H9 (cell line): ENCODE data around the gene TMEM182. TPM values are rescaled to one million over a fixed set of nuclear protein-coding genes. Genes with fewer than 3 reads are reported as not detected.

Experiments
- DNase-seq: peaks from one replicate; pipeline ENCODE4 v3.0.0-alpha.2; 2017
- H2AFZ ChIP-seq: one replicate; pipeline ENCODE4 v1.6.1; 2013; ENCODE audit warnings: mild to moderate bottlenecking, low read length, control low read depth, moderate library complexity
- H2AK5ac ChIP-seq: 2 replicates; pipeline ENCODE4 v1.6.1; 2013; ENCODE audit warnings: low read length, control low read depth, mixed read lengths; ENCODE audit not compliant: insufficient read length
- H2BK120ac ChIP-seq: one replicate; pipeline ENCODE4 v1.6.1; 2013; ENCODE audit warnings: low read depth, mild to moderate bottlenecking, low read length, control low read depth, inconsistent platforms; ENCODE audit not compliant: poor library complexity, severe bottlenecking
- H2BK12ac ChIP-seq: 2 replicates; pipeline ENCODE4 v1.6.1; 2013; ENCODE audit warnings: low read length, control low read depth, mixed read lengths, low read depth; ENCODE audit not compliant: insufficient read length
- H2BK15ac ChIP-seq: 2 replicates; pipeline ENCODE4 v1.6.1; 2013; ENCODE audit warnings: low read depth, low read length, control low read depth
- H2BK20ac ChIP-seq: one replicate; pipeline ENCODE4 v1.6.1; 2013; ENCODE audit warnings: low read depth, mild to moderate bottlenecking, low read length, control low read depth, inconsistent platforms; ENCODE audit not compliant: poor library complexity, severe bottlenecking
- H2BK5ac ChIP-seq: 2 replicates; pipeline ENCODE4 v1.6.1; 2013; ENCODE audit warnings: low read length, control low read depth, mixed read lengths; ENCODE audit not compliant: insufficient read length
- H3K14ac ChIP-seq: 2 replicates; pipeline ENCODE4 v1.6.1; 2013; ENCODE audit warnings: low read length, control low read depth; ENCODE audit not compliant: insufficient read depth
- H3K18ac ChIP-seq: 2 replicates; pipeline ENCODE4 v1.6.1; 2013; ENCODE audit warnings: low read depth, mild to moderate bottlenecking, mixed read lengths, low read length, control low read depth; ENCODE audit not compliant: insufficient read length
- H3K23ac ChIP-seq: 2 replicates; pipeline ENCODE4 v1.6.1; 2013; ENCODE audit warnings: low read length, control low read depth, mixed read lengths, low read depth; ENCODE audit not compliant: insufficient read length
- H3K23me2 ChIP-seq: 2 replicates; pipeline ENCODE4 v1.6.1; 2013; ENCODE audit warnings: low read depth, mild to moderate bottlenecking, mixed read lengths, low read length, control low read depth; ENCODE audit not compliant: insufficient read length, poor library complexity, severe bottlenecking
- H3K27ac ChIP-seq: 2 replicates; pipeline ENCODE4 v1.5.1; 2013; ENCODE audit warnings: low read length, control low read depth, mixed read lengths, low read depth; ENCODE audit not compliant: insufficient read length
- H3K27me3 ChIP-seq: 2 replicates; pipeline ENCODE4 v1.6.1; 2013; ENCODE audit warnings: low read length, control low read depth, inconsistent platforms; ENCODE audit not compliant: insufficient read depth
- H3K4ac ChIP-seq: 2 replicates; pipeline ENCODE4 v1.6.1; 2013; ENCODE audit warnings: low read depth, mild to moderate bottlenecking, control low read depth, inconsistent platforms, low read length, moderate library complexity
- H3K4me1 ChIP-seq: 2 replicates; pipeline ENCODE4 v1.6.1; 2013; ENCODE audit warnings: low read length, control low read depth, inconsistent platforms; ENCODE audit not compliant: insufficient read depth
- H3K4me2 ChIP-seq: 2 replicates; pipeline ENCODE4 v1.6.1; 2013; ENCODE audit warnings: low read length, control low read depth, mixed read lengths; ENCODE audit not compliant: insufficient read length, insufficient read depth
- H3K56ac ChIP-seq: 2 replicates; pipeline ENCODE4 v1.6.1; 2013; ENCODE audit warnings: low read depth, mild to moderate bottlenecking, mixed read lengths, low read length, control low read depth; ENCODE audit not compliant: insufficient read length
- H3K79me1 ChIP-seq: 2 replicates; pipeline ENCODE4 v1.6.1; 2013; ENCODE audit warnings: low read depth, mild to moderate bottlenecking, moderate library complexity, low read length, control low read depth, inconsistent platforms; ENCODE audit not compliant: insufficient read depth, poor library complexity, severe bottlenecking
- H3K79me2 ChIP-seq: 2 replicates; pipeline ENCODE4 v1.6.1; 2013; ENCODE audit warnings: low read length, control low read depth, inconsistent platforms; ENCODE audit not compliant: insufficient read depth
- H3K9ac ChIP-seq: 2 replicates; pipeline ENCODE4 v1.6.1; 2013; ENCODE audit warnings: low read length, control low read depth, mixed read lengths; ENCODE audit not compliant: insufficient read length; ENCODE audit errors: extremely low read depth
- H3K9me3 ChIP-seq: one replicate; pipeline ENCODE4 v1.6.1; 2013; ENCODE audit warnings: low read depth, low read length, inconsistent platforms; ENCODE audit not compliant: control insufficient read depth
- H3T11ph ChIP-seq: one replicate; pipeline ENCODE4 v1.6.1; 2013; ENCODE audit warnings: mild to moderate bottlenecking, low read length, control low read depth, inconsistent platforms
- H4K20me1 ChIP-seq: one replicate; pipeline ENCODE4 v1.6.1; 2013; ENCODE audit not compliant: control insufficient read depth, insufficient read length, insufficient read depth
- H4K5ac ChIP-seq: 2 replicates; pipeline ENCODE4 v1.6.1; 2013; ENCODE audit warnings: low read depth, mild to moderate bottlenecking, mixed read lengths, low read length, control low read depth; ENCODE audit not compliant: insufficient read length
- H4K8ac ChIP-seq: replicated peaks from 2 replicates; pipeline ENCODE4 v1.6.1; 2013; ENCODE audit warnings: low read length, control low read depth, mixed read lengths, low read depth; ENCODE audit not compliant: insufficient read length
- H4K91ac ChIP-seq: 2 replicates; pipeline ENCODE4 v1.6.1; 2013; ENCODE audit warnings: low read depth, mild to moderate bottlenecking, moderate library complexity, mixed read lengths, low read length, control low read depth; ENCODE audit not compliant: insufficient read length
- H3K27ac Mint-ChIP-seq, 3 experiments: 2 replicates in 2 of 3; 3 replicates in 1 of 3; pipeline ENCODE4 v1.8.0; 2020 to 2021; ENCODE audit warnings: mixed read lengths in 3 of 3, mild to moderate bottlenecking in 1 of 3, moderate library complexity in 1 of 3
- H3K27me3 Mint-ChIP-seq: 2 replicates; pipeline ENCODE4 v1.8.0; 2021; ENCODE audit warnings: low read depth, mild to moderate bottlenecking, moderate library complexity, mixed read lengths
- H3K36me3 Mint-ChIP-seq, 3 experiments: 2 replicates in 2 of 3; 3 replicates in 1 of 3; pipeline ENCODE4 v1.8.0; 2020 to 2021; ENCODE audit warnings: low read depth in 3 of 3, mixed read lengths in 3 of 3; ENCODE audit not compliant: insufficient read depth in 1 of 3
- H3K4me1 Mint-ChIP-seq, 2 experiments: 2 replicates each; pipeline ENCODE4 v1.8.0; 2020; ENCODE audit warnings: mixed read lengths in 2 of 2
- H3K4me3 Mint-ChIP-seq, 2 experiments: 2 replicates in 1 of 2; 3 replicates in 1 of 2; pipeline ENCODE4 v1.8.0; 2020 to 2021; ENCODE audit warnings: mild to moderate bottlenecking in 2 of 2, mixed read lengths in 2 of 2, moderate library complexity in 1 of 2
- H3K9me3 Mint-ChIP-seq, 2 experiments: 2 replicates in 1 of 2; 3 replicates in 1 of 2; pipeline ENCODE4 v1.8.0; 2020; ENCODE audit warnings: mild to moderate bottlenecking in 2 of 2, mixed read lengths in 2 of 2, moderate library complexity in 1 of 2
- CTCF ChIP-seq: fragments of 200-600 bp; sonication (generic); conservative IDR thresholded peaks from 3 replicates; pipeline ENCODE4 v1.8.0; 2021; ENCODE audit warnings: antibody characterized with exemption, mild to moderate bottlenecking
- WGBS: extraction: QIAGEN DNeasy Blood & Tissue Kit; methylation state at CpG from one replicate; pipeline ENCODE4 v1.1.7; 2013; ENCODE audit warnings: missing lambda C conversion rate, low lambda C conversion rate, mixed read lengths; ENCODE audit not compliant: insufficient read length; ENCODE audit errors: extremely low coverage; 5-methylcytosine and 5-hydroxymethylcytosine counted together
- total RNA-seq: library from RNA; stranded (reverse); gene quantifications from 2 replicates; pipeline ENCODE4 v1.2.1, GENCODE V29; 2021

TMEM182 gene
- total RNA-seq, 1 experiment from 2014 or later, result 3.6 TPM

GRCh38 chr2:102832789-102833188 lies 71.0 kb downstream of the TMEM182 start:
- Histone ChIP-seq H3K18ac (no peak overlapping the region), H2BK12ac (no peak overlapping the region), H2BK20ac (no peak overlapping the region), H3K79me2 (no peaks in the 10 kb centered on the region), H3K23me2 (no peaks in the 10 kb centered on the region), H2BK120ac (no peak overlapping the region), H3K56ac (no peak overlapping the region), H2BK15ac (no peak overlapping the region), H3K4ac (no peak overlapping the region), H3K9ac (no peak overlapping the region), H3K23ac (no peak overlapping the region), H3T11ph (no peak overlapping the region), H4K8ac (no peak overlapping the region), H2AK5ac (no peak overlapping the region), H2BK5ac (no peak overlapping the region), H3K27me3 (no peaks in the 10 kb centered on the region), H3K4me2 (no peak overlapping the region), H3K27ac (no peak overlapping the region), H4K91ac (no peak overlapping the region), H3K9me3 (no peaks in the 10 kb centered on the region), H3K4me1 (no peaks in the 10 kb centered on the region), H3K79me1 (no peaks in the 10 kb centered on the region), H3K14ac (no peak overlapping the region), H4K20me1 (no peaks in the 10 kb centered on the region), H4K5ac (no peak overlapping the region), H2AFZ (no peak overlapping the region)
- H3K27ac Mint-ChIP-seq, result no peak overlapping the region
- H3K36me3 Mint-ChIP-seq, result no peaks in the 10 kb centered on the region
- no peak for TF ChIP-seq CTCF
- H3K4me3 Mint-ChIP-seq, result no peak overlapping the region
- no peaks in the 10 kb centered on the region for H3K4me1 Mint-ChIP-seq
- no peak for DNase-seq
- peaks cover 1% of the 10 kb centered on the region for H3K27me3 Mint-ChIP-seq
- H3K9me3 Mint-ChIP-seq, result no peaks in the 10 kb centered on the region
- no CpG with 5 or more reads among the region's 2 CpGs for WGBS
